GM12878 (cell line): ENCODE data around the gene ZNF426.

Source experiments
- BACH1 ChIP-seq: fragments of 450-650 bp; IDR thresholded peaks from 2 replicates; pipeline ENCODE4 v1.6.1; 2017; ENCODE audit warnings: mild to moderate bottlenecking, borderline replicate concordance
- CEBPB ChIP-seq, 2 experiments: fragments of 150-350 bp in 1 of 2; IDR thresholded peaks; 2 replicates each; pipeline ENCODE4 v1.6.1; 2012 to 2014; ENCODE audit warnings: low read depth in 2 of 2, low read length in 2 of 2, borderline replicate concordance in 1 of 2, inconsistent platforms in 1 of 2
- CHD1 ChIP-seq: IDR thresholded peaks from 2 replicates; pipeline ENCODE4 v1.6.1; 2012; ENCODE audit warnings: low read depth, low read length, improper control_type of control experiment
- CTCF ChIP-seq, 3 experiments: IDR thresholded peaks in 2 of 3; conservative IDR thresholded peaks in 1 of 3; 2 replicates each; pipeline ENCODE4 v1.5.1; 2011; ENCODE audit warnings: low read depth in 3 of 3, low read length in 3 of 3, mild to moderate bottlenecking in 3 of 3, control low read depth in 2 of 3, moderate library complexity in 2 of 3, inconsistent platforms in 1 of 3, mixed read lengths in 1 of 3; ENCODE audit not compliant: control insufficient read depth in 2 of 3, insufficient read depth in 1 of 3; ENCODE audit errors: extremely low read depth in 1 of 3
- DPF2 ChIP-seq: fragments of 450-650 bp; IDR thresholded peaks from 2 replicates; pipeline ENCODE4 v1.6.1; 2017; ENCODE audit warnings: mild to moderate bottlenecking
- EZH2 ChIP-seq: IDR thresholded peaks from 2 replicates; pipeline ENCODE4 v1.6.1; 2012; ENCODE audit warnings: low read depth, mild to moderate bottlenecking, control low read depth, inconsistent platforms, low read length, borderline replicate concordance; ENCODE audit not compliant: control insufficient read depth
- NFYB ChIP-seq: IDR thresholded peaks from 2 replicates; pipeline ENCODE4 v1.6.1; 2011; ENCODE audit warnings: low read depth, mild to moderate bottlenecking, low read length, improper control_type of control experiment, moderate library complexity; ENCODE audit not compliant: insufficient read depth
- NR2C2 ChIP-seq: IDR thresholded peaks from 2 replicates; pipeline ENCODE4 v1.6.1; 2011; ENCODE audit warnings: borderline replicate concordance, low read depth; ENCODE audit not compliant: control insufficient read depth, insufficient read length
- NRF1 ChIP-seq: conservative IDR thresholded peaks from 2 replicates; pipeline ENCODE4 v1.6.1; 2011; ENCODE audit warnings: mild to moderate bottlenecking, low read depth, low read length, improper control_type of control experiment
- POLR2A ChIP-seq: IDR thresholded peaks from 2 replicates; pipeline ENCODE4 v1.6.1; 2011; ENCODE audit warnings: low read depth, mild to moderate bottlenecking, low read length
- USF1 ChIP-seq: IDR thresholded peaks from 2 replicates; pipeline ENCODE4 v1.6.1; 2011; ENCODE audit warnings: borderline replicate concordance, low read depth, mild to moderate bottlenecking, moderate library complexity, mixed read lengths, low read length; ENCODE audit not compliant: insufficient read depth; ENCODE audit errors: extremely low read length
- ZBED1 ChIP-seq: IDR thresholded peaks from 2 replicates; pipeline ENCODE4 v1.6.1; 2016; ENCODE audit warnings: borderline replicate concordance

- TF ChIP-seq BACH1 (no peak), NFYB (no peak), DPF2 (no peak), CHD1 (no peak), EZH2 (no peak), NR2C2 (no peak), NRF1 (no peak), POLR2A (no peak), USF1 (no peak), CEBPB (IDR thresholded peaks at IDR 0.05; ENCODE audit: borderline replicate concordance in 1 of 2, low read depth in 2 of 2, low read length in 2 of 2) (no peak), CTCF (IDR thresholded peaks at IDR 0.05 in 2 of 3, conservative IDR thresholded peaks at IDR 0.05 in 1 of 3; ENCODE audit: control insufficient read depth in 2 of 3, extremely low read depth in 1 of 3, insufficient read depth in 1 of 3, low read depth in 3 of 3, low read length in 3 of 3) (no peak), ZBED1 (no peak)
Observed at GRCh38 chr19:9547870-9548269, 9.4 kb upstream of the ZNF426 start.
